Upper lobe of left lung (tissue), 6 donors: ENCODE measurements around the gene NCCRP1. TPM values are rescaled to one million over a fixed set of nuclear protein-coding genes. Genes with fewer than 3 reads are reported as not detected.

Source experiments
- ATAC-seq, 2 donors: fragments of 200-7000 bp; cut with Tn5 transposase; one replicate each; pipeline ENCODE4 v1.9.1; 2022; ENCODE audit warnings: mild to moderate bottlenecking in 2 of 2, moderate library complexity in 2 of 2; ENCODE audit not compliant: low FRiP score in 2 of 2
- DNase-seq, 2 donors: peaks; one replicate each; pipeline ENCODE4 v3.0.0-alpha.2; 2019 to 2020
- H3K27ac ChIP-seq, 4 donors: fragments of 200-600 bp; sonication (generic); one replicate each; pipeline ENCODE4 v1.5.1; 2016 to 2019
- H3K27me3 ChIP-seq, 4 donors: fragments of 200-600 bp; sonication (generic); one replicate each; pipeline ENCODE4 v1.5.1; 2017 to 2019
- H3K36me3 ChIP-seq, 4 donors: fragments of 200-600 bp; sonication (generic); one replicate each; pipeline ENCODE4 v1.5.1; 2016 to 2019
- H3K4me1 ChIP-seq, 4 donors: fragments of 200-600 bp; sonication (generic); one replicate each; pipeline ENCODE4 v1.5.1; 2018 to 2019
- H3K4me3 ChIP-seq, 4 donors: fragments of 200-600 bp; sonication (generic); one replicate each; pipeline ENCODE4 v1.5.1; 2017 to 2019; ENCODE audit warnings: mild to moderate bottlenecking in 2 of 4, moderate library complexity in 1 of 4
- H3K9me3 ChIP-seq, 4 donors: fragments of 200-600 bp; sonication (generic); one replicate each; pipeline ENCODE4 v1.5.1; 2018 to 2019
- EP300 ChIP-seq, 4 donors: sonication (generic); formaldehyde crosslinking; IDR thresholded peaks; one replicate each; pipeline ENCODE4 v1.5.1; 2017; ENCODE audit warnings: antibody characterized with exemption in 4 of 4, control low read depth in 2 of 4
- POLR2A ChIP-seq, 4 donors: fragments of 450-650 bp; IDR thresholded peaks; one replicate each; pipeline ENCODE4 v1.5.1; 2016 to 2017; ENCODE audit warnings: antibody characterized with exemption in 4 of 4, mild to moderate bottlenecking in 2 of 4
- POLR2AphosphoS5 ChIP-seq, 2 donors: sonication (generic); formaldehyde crosslinking; IDR thresholded peaks; one replicate each; pipeline ENCODE4 v1.5.1; 2017; ENCODE audit warnings: antibody characterized with exemption in 2 of 2
- WGBS, 2 donors: methylation state at CpG; one replicate each; pipeline ENCODE4 v1.1.5; 2017 to 2018; 5-methylcytosine and 5-hydroxymethylcytosine counted together
- total RNA-seq, 6 donors: library from RNA; depleted of rRNA in 4 of 6; stranded (reverse); fragments of >200 nt in 4 of 6; gene quantifications; one replicate each; pipeline versions ENCODE4 v1.1.0 to v1.2.1, GENCODE V29; 2016 to 2021
- TF ChIP-seq, protein P1 (sequence below), 6 experiments: fragments of 450-650 bp in 4 of 6; fragments of 200-600 bp in 2 of 6; sonication (generic) in 2 of 6; IDR thresholded peaks; one replicate each; pipeline ENCODE4 v1.5.1; 2016 to 2019; ENCODE audit warnings: antibody characterized with exemption in 6 of 6
- donor health status: DM: no; HTN: no; CAD: no; lungs with moderate emphysema.
- donor health status: DM: no; HTN: yes; CAD: no; lungs with severe emphysema.

Gene NCCRP1
- total RNA-seq, 6 donors from 2014 or later = 0.47 TPM; not detected in 5

DNA sequence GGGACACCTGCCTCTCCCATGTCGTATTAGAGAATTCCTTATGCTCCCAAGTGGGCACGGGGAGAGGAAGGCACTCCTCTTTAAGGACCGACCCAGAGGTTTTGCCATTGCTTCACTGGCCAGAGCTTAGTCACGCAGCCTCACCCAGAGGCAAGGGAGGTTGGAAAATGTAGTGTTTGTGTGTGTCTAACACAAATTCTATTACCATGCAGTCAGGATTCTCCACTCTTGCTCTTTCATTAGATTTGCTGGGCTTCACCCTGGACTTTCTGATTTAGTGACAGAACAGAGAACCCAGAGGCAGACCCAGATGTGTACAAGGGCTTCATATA, 14.6 kb upstream of the NCCRP1 start:
- H3K4me1 ChIP-seq = peaks cover 0 to 4% (median 0%) of the 10 kb centered on the region in 4 donors
- 56 to 79% methylated on average over 4 of the region's 4 CpGs for WGBS, 2 donors
- no peak overlapping the region for H3K27ac ChIP-seq
- H3K27me3 ChIP-seq = no peaks in the 10 kb centered on the region
- ATAC-seq = peak; percentile 41 to 51
- H3K9me3 ChIP-seq = no peaks in the 10 kb centered on the region
- TF ChIP-seq POLR2A (IDR thresholded peaks at IDR 0.05) = no peak
- no peak for TF ChIP-seq POLR2AphosphoS5 (IDR thresholded peaks at IDR 0.05)
- no peak for TF ChIP-seq EP300 (IDR thresholded peaks at IDR 0.05)
- TF ChIP-seq, protein P1, sequence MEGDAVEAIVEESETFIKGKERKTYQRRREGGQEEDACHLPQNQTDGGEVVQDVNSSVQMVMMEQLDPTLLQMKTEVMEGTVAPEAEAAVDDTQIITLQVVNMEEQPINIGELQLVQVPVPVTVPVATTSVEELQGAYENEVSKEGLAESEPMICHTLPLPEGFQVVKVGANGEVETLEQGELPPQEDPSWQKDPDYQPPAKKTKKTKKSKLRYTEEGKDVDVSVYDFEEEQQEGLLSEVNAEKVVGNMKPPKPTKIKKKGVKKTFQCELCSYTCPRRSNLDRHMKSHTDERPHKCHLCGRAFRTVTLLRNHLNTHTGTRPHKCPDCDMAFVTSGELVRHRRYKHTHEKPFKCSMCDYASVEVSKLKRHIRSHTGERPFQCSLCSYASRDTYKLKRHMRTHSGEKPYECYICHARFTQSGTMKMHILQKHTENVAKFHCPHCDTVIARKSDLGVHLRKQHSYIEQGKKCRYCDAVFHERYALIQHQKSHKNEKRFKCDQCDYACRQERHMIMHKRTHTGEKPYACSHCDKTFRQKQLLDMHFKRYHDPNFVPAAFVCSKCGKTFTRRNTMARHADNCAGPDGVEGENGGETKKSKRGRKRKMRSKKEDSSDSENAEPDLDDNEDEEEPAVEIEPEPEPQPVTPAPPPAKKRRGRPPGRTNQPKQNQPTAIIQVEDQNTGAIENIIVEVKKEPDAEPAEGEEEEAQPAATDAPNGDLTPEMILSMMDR (IDR thresholded peaks at IDR 0.05) = no peak
- DNase-seq = no peak
- no peak overlapping the region for H3K4me3 ChIP-seq
- H3K36me3 ChIP-seq = peaks cover 11 to 47% (median 34%) of the 10 kb centered on the region in 4 donors

DNA sequence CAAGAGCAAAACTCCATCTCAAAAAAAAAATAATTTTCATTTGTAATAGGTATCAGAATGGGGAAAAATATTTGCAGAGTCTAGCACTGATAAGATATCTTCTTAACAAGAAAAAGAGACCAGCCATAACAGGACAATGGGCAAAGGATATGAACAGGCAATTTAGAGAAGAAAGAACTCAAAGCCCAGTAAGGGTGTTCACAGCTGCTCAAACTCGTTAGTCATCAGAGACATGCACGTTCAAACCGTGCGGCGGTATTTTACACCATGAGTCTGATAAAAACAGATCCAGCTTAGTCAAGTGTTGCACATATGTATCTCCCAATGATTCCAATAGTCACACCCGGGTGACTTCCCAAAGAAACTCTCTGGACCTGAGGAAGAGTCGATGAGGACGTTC, 13.7 kb upstream of the NCCRP1 start:
- Histone ChIP-seq H3K4me3 (no peak overlapping the region), H3K9me3 (no peaks in the 10 kb centered on the region), H3K4me1 (peaks cover 0 to 9% (median 0%) of the 10 kb centered on the region in 4 donors), H3K36me3 (peaks cover 7 to 37% (median 24%) of the 10 kb centered on the region in 4 donors), H3K27me3 (no peaks in the 10 kb centered on the region), H3K27ac (no peak overlapping the region)
- ATAC-seq = no peak
- no peak for DNase-seq
- WGBS, 2 donors = 91 to 93% methylated on average over 8 of the region's 8 CpGs
- no peak for TF ChIP-seq POLR2AphosphoS5 (IDR thresholded peaks at IDR 0.05)
- TF ChIP-seq, protein P1 (IDR thresholded peaks at IDR 0.05) = no peak

- Histone ChIP-seq H3K27me3 (no peaks in the 10 kb centered on the region), H3K9me3 (no peaks in the 10 kb centered on the region), H3K27ac (no peak overlapping the region), H3K36me3 (peaks cover 0 to 6% (median 0%) of the 10 kb centered on the region in 4 donors), H3K4me1 (peaks cover 0 to 9% (median 0%) of the 10 kb centered on the region in 4 donors), H3K4me3 (no peak overlapping the region)
- 87 to 92% methylated on average over 8 of the region's 8 CpGs for WGBS, 2 donors
- ATAC-seq (no peak), DNase-seq (no peak)
- TF ChIP-seq POLR2AphosphoS5 (IDR thresholded peaks at IDR 0.05) (no peak), EP300 (IDR thresholded peaks at IDR 0.05) (no peak), POLR2A (IDR thresholded peaks at IDR 0.05) (no peak)
Measured at GRCh38 chr19:39186391-39186790, 10.4 kb upstream of the NCCRP1 start.

GRCh38 chr19:39187552-39187943, 9.2 kb upstream of the NCCRP1 start:
- TF ChIP-seq, protein P1 (IDR thresholded peaks at IDR 0.05) = peak in 1 of 6 experiments; percentile 31
- no peak for TF ChIP-seq POLR2AphosphoS5 (IDR thresholded peaks at IDR 0.05)
- no peak for TF ChIP-seq EP300 (IDR thresholded peaks at IDR 0.05)
- no peak for TF ChIP-seq POLR2A (IDR thresholded peaks at IDR 0.05)
- ATAC-seq = peak in 1 of 2 donors; percentile 36
- H3K27ac ChIP-seq = no peak overlapping the region

GRCh38 chr19:39188960-39189359, 7.8 kb upstream of the NCCRP1 start:
- H3K9me3 ChIP-seq = no peaks in the 10 kb centered on the region
- TF ChIP-seq POLR2AphosphoS5 (IDR thresholded peaks at IDR 0.05) = no peak
- no peak for TF ChIP-seq EP300 (IDR thresholded peaks at IDR 0.05)
- no peak for TF ChIP-seq POLR2A (IDR thresholded peaks at IDR 0.05)
- TF ChIP-seq, protein P1 (IDR thresholded peaks at IDR 0.05) = no peak

More at GRCh38 chr19:39187552-39187943, 9.2 kb upstream of the NCCRP1 start:
- peaks cover 0 to 9% (median 0%) of the 10 kb centered on the region in 4 donors for H3K4me1 ChIP-seq
- no peaks in the 10 kb centered on the region for H3K36me3 ChIP-seq
- H3K27me3 ChIP-seq = no peaks in the 10 kb centered on the region
- no peak overlapping the region for H3K4me3 ChIP-seq
- no peaks in the 10 kb centered on the region for H3K9me3 ChIP-seq
- no peak for DNase-seq
- 33 to 49% methylated on average over 3 to 6 of the region's 8 CpGs for WGBS, 2 donors

More at GRCh38 chr19:39188960-39189359, 7.8 kb upstream of the NCCRP1 start:
- ATAC-seq (no peak), DNase-seq (no peak)
- no peak overlapping the region for H3K4me3 ChIP-seq
- no peaks in the 10 kb centered on the region for H3K36me3 ChIP-seq
- WGBS, 2 donors = 72 to 79% methylated on average over 6 of the region's 6 CpGs
- H3K27ac ChIP-seq = no peak overlapping the region
- peaks cover 0 to 9% (median 0%) of the 10 kb centered on the region in 4 donors for H3K4me1 ChIP-seq
- no peaks in the 10 kb centered on the region for H3K27me3 ChIP-seq
